HG03060 (cell line): ENCODE results near the gene ATF7.
"Not testable (repeated sequence)": the region's sequence is repeated elsewhere in the genome, so short reads cannot be mapped to it uniquely, and the experiment has no call there.

ENCODE experiments used
- ATAC-seq: cut with Tn5 transposase; IDR thresholded peaks from one replicate; pipeline ENCODE4 v1.9.1; 2021; ENCODE audit warnings: low read depth, moderate number of reproducible peaks; ENCODE audit not compliant: unreplicated experiment

The ATF7 gene

GRCh38 chr12:53486736-53487487 is 139.3 kb downstream of the ATF7 start:
- no peak for ATAC-seq

- ATAC-seq: no peak
Measured at GRCh38 chr12:53485955-53486735, 140.0 kb downstream of the ATF7 start.

GRCh38 chr12:53484686-53485575 is 141.3 kb downstream of the ATF7 start:
- ATAC-seq: no peak

- ATAC-seq: no peak
Measured at GRCh38 chr12:53483979-53484377, 142.2 kb downstream of the ATF7 start.

GRCh38 chr12:53483225-53483978 is 142.8 kb downstream of the ATF7 start:
- ATAC-seq: no peak

GRCh38 chr12:53482626-53483168 is 143.5 kb downstream of the ATF7 start:
- ATAC-seq: no peak

- ATAC-seq: no peak
Measured at GRCh38 chr12:53481939-53482586, 144.1 kb downstream of the ATF7 start.

GRCh38 chr12:53481458-53481857 is 144.7 kb downstream of the ATF7 start:
- not testable (repeated sequence) for ATAC-seq

GRCh38 chr12:53480491-53481442 is 145.4 kb downstream of the ATF7 start:
- ATAC-seq: no peak

GRCh38 chr12:53479331-53479730 is 146.9 kb downstream of the ATF7 start:
- ATAC-seq: no peak

GRCh38 chr12:53478865-53479264 is 147.3 kb downstream of the ATF7 start:
- ATAC-seq: no peak

GRCh38 chr12:53476769-53477209 is 149.4 kb downstream of the ATF7 start:
- no peak for ATAC-seq

- ATAC-seq: no peak
Measured at GRCh38 chr12:53474819-53475218, 151.4 kb downstream of the ATF7 start.

GRCh38 chr12:53474077-53474476 is 152.1 kb downstream of the ATF7 start:
- ATAC-seq: no peak

- no peak for ATAC-seq
Measured at GRCh38 chr12:53472056-53472582, 154.1 kb downstream of the ATF7 start.

GRCh38 chr12:53468282-53468681 is 157.9 kb downstream of the ATF7 start:
- no peak for ATAC-seq

GRCh38 chr12:53467880-53468279 is 158.3 kb downstream of the ATF7 start:
- no peak for ATAC-seq

- no peak for ATAC-seq
Measured at GRCh38 chr12:53467082-53467481, 159.1 kb downstream of the ATF7 start.
